Epithelial cell of proximal tubule (primary cell): Measurements from ENCODE around the gene RYR2. TPM values are rescaled to one million over a fixed set of nuclear protein-coding genes. Genes with fewer than 3 reads are reported as not detected.
A peak's percentile ranks its signal among the peaks of the same experiment; 100 is the strongest.

Source experiments
- DNase-seq: peaks from one replicate; pipeline ENCODE4 v3.0.0-alpha.2; 2011; ENCODE audit warnings: low read depth
- H3K4me3 ChIP-seq: 2 replicates; pipeline ENCODE4 v1.5.1; 2011; ENCODE audit warnings: low read depth, mild to moderate bottlenecking, low read length
- CTCF ChIP-seq: conservative IDR thresholded peaks from 2 replicates; pipeline ENCODE4 v1.5.1; 2012; ENCODE audit warnings: low read depth, mild to moderate bottlenecking, low read length
- total RNA-seq: library from RNA; depleted of rRNA; stranded (reverse); fragments of >200 nt; gene quantifications from 2 replicates; pipeline ENCODE4 v1.2.3, GENCODE V29; 2015

The RYR2 gene
- total RNA-seq, 1 donor from 2014 or later: 0.63 TPM

GRCh38 chr1:237857455-237857854, 815.5 kb downstream of the RYR2 start:
- no peak overlapping the region for H3K4me3 ChIP-seq
- no peak for DNase-seq
- no peak for TF ChIP-seq CTCF

- H3K4me3 ChIP-seq: no peak overlapping the region
- no peak for TF ChIP-seq CTCF
- DNase-seq: no peak
These were observed 817.0 kb downstream of the RYR2 start for GRCh38 chr1:237858992-237859391.

GRCh38 chr1:237861944-237862343, 820.0 kb downstream of the RYR2 start:
- DNase-seq: no peak
- no peak for TF ChIP-seq CTCF

GRCh38 chr1:237863234-237863633, 821.2 kb downstream of the RYR2 start:
- TF ChIP-seq CTCF: no peak
- DNase-seq: no peak
- H3K4me3 ChIP-seq: no peak overlapping the region

More at GRCh38 chr1:237861944-237862343, 820.0 kb downstream of the RYR2 start:
- H3K4me3 ChIP-seq: no peak overlapping the region

- peak overlapping the region; percentile 12 for H3K4me3 ChIP-seq
- DNase-seq: peak; percentile 39
- peak; percentile 100 for TF ChIP-seq CTCF
These were observed 822.6 kb downstream of the RYR2 start for GRCh38 chr1:237864338-237865244.

- no peak for DNase-seq
- TF ChIP-seq CTCF: no peak
- no peak overlapping the region for H3K4me3 ChIP-seq
These were observed 825.5 kb downstream of the RYR2 start for GRCh38 chr1:237867380-237867888.
